Stomach (tissue), 9 donors: Measurements from ENCODE around the gene CAMSAP2. TPM values are rescaled to one million over a fixed set of nuclear protein-coding genes. Genes with fewer than 3 reads are reported as not detected.

ENCODE experiments used
- DNase-seq, 2 donors: peaks; one replicate each; pipeline versions ENCODE4 v3.0.0 to v3.0.0-alpha.2; 2013 to 2019
- H3K27ac ChIP-seq, 5 donors: fragments of 200-600 bp in 4 of 5; sonication (generic) in 4 of 5; one replicate each; pipeline ENCODE4 v1.5.1; 2013 to 2019; ENCODE audit warnings: mild to moderate bottlenecking in 1 of 5, moderate library complexity in 1 of 5
- H3K27me3 ChIP-seq, 3 donors: fragments of 200-600 bp; sonication (generic); one replicate each; pipeline ENCODE4 v1.5.1; 2017 to 2019; ENCODE audit warnings: mixed run types in 1 of 3
- H3K36me3 ChIP-seq, 4 donors: fragments of 200-600 bp; sonication (generic); 1 replicate in 3 of 4; 2 replicates in 1 of 4; pipeline ENCODE4 v1.5.1; 2016 to 2019
- H3K4me1 ChIP-seq, 4 donors: fragments of 200-600 bp; sonication (generic); one replicate each; pipeline ENCODE4 v1.5.1; 2016 to 2019
- H3K4me3 ChIP-seq, 4 donors: fragments of 200-600 bp; sonication (generic) in 3 of 4; one replicate each; pipeline ENCODE4 v1.5.1; 2016 to 2019; ENCODE audit warnings: mild to moderate bottlenecking in 1 of 4
- H3K9me3 ChIP-seq, 4 donors: fragments of 200-600 bp; sonication (generic); one replicate each; pipeline ENCODE4 v1.5.1; 2016 to 2019
- CTCF ChIP-seq, 7 experiments: fragments of 450-650 bp in 4 of 7; fragments of 200-600 bp in 3 of 7; sonication (generic) in 3 of 7; IDR thresholded peaks; one replicate each; pipeline ENCODE4 v1.5.1; 2016 to 2019; ENCODE audit warnings: antibody characterized with exemption in 7 of 7, control low read depth in 2 of 7, mild to moderate bottlenecking in 1 of 7
- EP300 ChIP-seq: sonication (generic); formaldehyde crosslinking; IDR thresholded peaks from one replicate; pipeline ENCODE4 v1.6.1; 2017; ENCODE audit warnings: antibody characterized with exemption
- POLR2A ChIP-seq, 4 donors: fragments of 450-650 bp; IDR thresholded peaks; one replicate each; pipeline ENCODE4 v1.6.1; 2016; ENCODE audit warnings: antibody characterized with exemption in 4 of 4, control low read depth in 2 of 4, mild to moderate bottlenecking in 1 of 4, moderate library complexity in 1 of 4
- POLR2AphosphoS5 ChIP-seq, 3 donors: sonication (generic); formaldehyde crosslinking; IDR thresholded peaks; one replicate each; pipeline ENCODE4 v1.6.1; 2016; ENCODE audit warnings: antibody characterized with exemption in 3 of 3
- WGBS, 5 donors: extraction: QIAGEN DNeasy Blood & Tissue Kit in 3 of 5; methylation state at CpG; one replicate each; pipeline versions ENCODE4 v1.1.5 to v1.1.7; 2013 to 2018; 5-methylcytosine and 5-hydroxymethylcytosine counted together
- intact Hi-C: fragments of 100-400 bp; cut with DNase I; formaldehyde crosslinking; loops from one replicate; pipeline ENCODE4 v1.15.1; 2023; ENCODE audit warnings: low total_unique reads
- polyA plus RNA-seq, 3 donors: library from polyadenylated mRNA; stranded (reverse); fragments of 200-250 nt; gene quantifications; one replicate each; pipeline ENCODE4 v1.2.3, GENCODE V29; 2013
- total RNA-seq, 5 donors: library from RNA; depleted of rRNA; stranded (reverse); fragments of >200 nt; gene quantifications; one replicate each; pipeline versions ENCODE4 v1.1.0 to v1.2.3, GENCODE V29; 2014 to 2016
- donor health status: healthy with polysubstance abuse.
- donor health status: Bipolar disorder and iron deficiency.
- donor health status: healthy.

CAMSAP2 gene
- total and polyA plus RNA-seq, 8 donors = 4.5 to 35.4 (median 7.5) TPM

- peaks cover 0 to 12% (median 6%) of the 10 kb centered on the region in 4 donors for H3K4me1 ChIP-seq
- H3K9me3 ChIP-seq = no peaks in the 10 kb centered on the region
- 84 to 92% (median 89%) methylated on average over 6 of the region's 6 CpGs for WGBS, 5 donors
- H3K27me3 ChIP-seq = peaks cover 0 to 33% (median 3%) of the 10 kb centered on the region in 3 donors
- intact Hi-C loops = no loop called here
- no peak overlapping the region for H3K27ac ChIP-seq
- TF ChIP-seq CTCF (IDR thresholded peaks at IDR 0.05) = no peak
- no peak for TF ChIP-seq POLR2AphosphoS5 (IDR thresholded peaks at IDR 0.05)
- TF ChIP-seq POLR2A (IDR thresholded peaks at IDR 0.05) = no peak
- H3K36me3 ChIP-seq = no peaks in the 10 kb centered on the region
- no peak overlapping the region for H3K4me3 ChIP-seq
- DNase-seq = no peak
Observed at GRCh38 chr1:200885623-200886402, 147.1 kb downstream of the CAMSAP2 start.

- Histone ChIP-seq H3K4me1 (peaks cover 8 to 19% (median 13%) of the 10 kb centered on the region in 4 donors), H3K9me3 (no peaks in the 10 kb centered on the region), H3K27ac (peak overlapping the region in 2 of 5 donors; percentile 44 to 47), H3K36me3 (no peaks in the 10 kb centered on the region), H3K4me3 (no peak overlapping the region), H3K27me3 (peaks cover 0 to 37% (median 11%) of the 10 kb centered on the region in 3 donors)
- DNase-seq = no peak
- intact Hi-C loops = no loop called here
- TF ChIP-seq POLR2A (IDR thresholded peaks at IDR 0.05) (no peak), EP300 (no peak), CTCF (IDR thresholded peaks at IDR 0.05) (no peak), POLR2AphosphoS5 (IDR thresholded peaks at IDR 0.05) (no peak)
- 84 to 91% (median 90%) methylated on average over 2 of the region's 2 CpGs for WGBS, 5 donors
Observed at GRCh38 chr1:200886594-200886993, 147.9 kb downstream of the CAMSAP2 start.

- DNase-seq = no peak
- Histone ChIP-seq H3K27ac (peak overlapping the region in 4 of 5 donors; percentile 7 to 47 (median 35)), H3K4me1 (peaks cover 11 to 24% (median 17%) of the 10 kb centered on the region in 4 donors), H3K9me3 (no peaks in the 10 kb centered on the region), H3K4me3 (peak overlapping the region in 2 of 4 donors; percentile 9 to 28), H3K27me3 (peaks cover 0 to 41% (median 13%) of the 10 kb centered on the region in 3 donors), H3K36me3 (no peaks in the 10 kb centered on the region)
- TF ChIP-seq POLR2A (IDR thresholded peaks at IDR 0.05) (no peak), POLR2AphosphoS5 (IDR thresholded peaks at IDR 0.05) (no peak), EP300 (no peak), CTCF (IDR thresholded peaks at IDR 0.05) (no peak)
- intact Hi-C loops = no loop called here
- WGBS, 5 donors = 64 to 74% (median 68%) methylated on average over 11 of the region's 11 CpGs
Observed at GRCh38 chr1:200887036-200887435, 148.3 kb downstream of the CAMSAP2 start.

GRCh38 chr1:200887772-200888348 lies 149.2 kb downstream of the CAMSAP2 start:
- 75 to 85% (median 84%) methylated on average over 9 of the region's 9 CpGs for WGBS, 5 donors
- H3K4me3 ChIP-seq = peak overlapping the region in 1 of 4 donors; percentile 28
- TF ChIP-seq POLR2AphosphoS5 (IDR thresholded peaks at IDR 0.05) = no peak
- TF ChIP-seq EP300 = no peak
- no peak for TF ChIP-seq CTCF (IDR thresholded peaks at IDR 0.05)
- no peak for TF ChIP-seq POLR2A (IDR thresholded peaks at IDR 0.05)

More at GRCh38 chr1:200887772-200888348, 149.2 kb downstream of the CAMSAP2 start:
- no peak for DNase-seq
- Histone ChIP-seq H3K27me3 (peaks cover 0 to 42% (median 13%) of the 10 kb centered on the region in 3 donors), H3K27ac (peak overlapping the region in 4 of 5 donors; percentile 7 to 47 (median 35)), H3K36me3 (no peaks in the 10 kb centered on the region), H3K9me3 (no peaks in the 10 kb centered on the region), H3K4me1 (peaks cover 15 to 32% (median 21%) of the 10 kb centered on the region in 4 donors)
- intact Hi-C loops = no loop called here
